CD14-positive monocyte (primary cell): Measurements from ENCODE around the gene MLC1. TPM values are rescaled to one million over a fixed set of nuclear protein-coding genes. Genes with fewer than 3 reads are reported as not detected.

Experiments
- DNase-seq, 3 donors: peaks; one replicate each; pipeline ENCODE4 v3.0.0-alpha.2; 2011 to 2022
- H2AFZ ChIP-seq: 2 replicates; pipeline ENCODE4 v1.6.0; 2012; ENCODE audit warnings: mild to moderate bottlenecking, low read depth, low read length, inconsistent platforms; ENCODE audit not compliant: insufficient read depth, poor library complexity, severe bottlenecking
- H3K27ac ChIP-seq, 2 donors: 1 replicate in 1 of 2; 2 replicates in 1 of 2; pipeline ENCODE4 v1.5.1; 2012 to 2013; ENCODE audit warnings: low read length in 2 of 2, control low read depth in 1 of 2, inconsistent platforms in 1 of 2, low read depth in 1 of 2, mild to moderate bottlenecking in 1 of 2
- H3K27me3 ChIP-seq, 2 donors: one replicate each; pipeline versions ENCODE4 v1.6.0 to v1.6.1; 2011 to 2013; ENCODE audit warnings: low read length in 2 of 2; ENCODE audit not compliant: control insufficient read depth in 2 of 2, insufficient read depth in 2 of 2
- H3K36me3 ChIP-seq, 2 donors: replicated peaks in 1 of 2; 1 replicate in 1 of 2; 2 replicates in 1 of 2; pipeline versions ENCODE4 v1.5.1 to v1.6.1; 2012 to 2013; ENCODE audit warnings: low read length in 2 of 2, control low read depth in 1 of 2, inconsistent platforms in 1 of 2, mild to moderate bottlenecking in 1 of 2; ENCODE audit not compliant: insufficient read depth in 2 of 2, control insufficient read depth in 1 of 2
- H3K4me1 ChIP-seq, 2 donors: 1 replicate in 1 of 2; 2 replicates in 1 of 2; pipeline versions ENCODE4 v1.5.1 to v1.6.1; 2012 to 2013; ENCODE audit warnings: low read length in 2 of 2, control low read depth in 1 of 2, inconsistent platforms in 1 of 2, mild to moderate bottlenecking in 1 of 2, moderate library complexity in 1 of 2; ENCODE audit not compliant: insufficient read depth in 2 of 2, control insufficient read depth in 1 of 2
- H3K4me2 ChIP-seq: replicated peaks from 2 replicates; pipeline ENCODE3; 2012; ENCODE audit warnings: low read length, moderate library complexity, mild to moderate bottlenecking; ENCODE audit not compliant: poor library complexity, severe bottlenecking; ENCODE audit errors: extremely low read depth
- H3K4me3 ChIP-seq, 3 experiments: fragments of 200-600 bp in 1 of 3; sonication (generic) in 1 of 3; replicated peaks in 1 of 3; 1 replicate in 2 of 3; 2 replicates in 1 of 3; pipeline ENCODE4 v1.5.1; 2011 to 2013; ENCODE audit warnings: low read length in 3 of 3, mild to moderate bottlenecking in 3 of 3, control low read depth in 2 of 3, low read depth in 2 of 3, inconsistent platforms in 1 of 3, moderate library complexity in 1 of 3
- H3K79me2 ChIP-seq: 2 replicates; pipeline ENCODE4 v1.6.0; 2012; ENCODE audit warnings: mild to moderate bottlenecking, control low read depth, inconsistent platforms, low read length, moderate library complexity; ENCODE audit not compliant: insufficient read depth
- H3K9ac ChIP-seq: 2 replicates; pipeline ENCODE4 v1.6.0; 2017; ENCODE audit warnings: low read length, mild to moderate bottlenecking; ENCODE audit not compliant: insufficient read depth, poor library complexity, severe bottlenecking
- H3K9me3 ChIP-seq, 2 donors: replicated peaks in 1 of 2; 1 replicate in 1 of 2; 2 replicates in 1 of 2; pipeline versions ENCODE4 v1.5.1 to v1.6.1; 2012 to 2013; ENCODE audit warnings: low read length in 2 of 2, control low read depth in 1 of 2; ENCODE audit not compliant: control insufficient read depth in 1 of 2, insufficient read depth in 1 of 2
- H4K20me1 ChIP-seq: 2 replicates; pipeline ENCODE4 v1.6.0; 2012; ENCODE audit warnings: mild to moderate bottlenecking, low read length, control low read depth, moderate library complexity; ENCODE audit not compliant: insufficient read depth
- H3K27ac Mint-ChIP-seq, 7 donors: one replicate each; pipeline ENCODE4 v1.8.0; 2020; ENCODE audit warnings: mild to moderate bottlenecking in 7 of 7, mixed read lengths in 7 of 7, moderate library complexity in 6 of 7, inconsistent platforms in 2 of 7
- H3K27me3 Mint-ChIP-seq, 3 donors: one replicate each; pipeline ENCODE4 v1.8.0; 2021 to 2022; ENCODE audit warnings: low read depth in 3 of 3, mild to moderate bottlenecking in 3 of 3, mixed read lengths in 3 of 3, moderate library complexity in 3 of 3, inconsistent platforms in 1 of 3
- H3K36me3 Mint-ChIP-seq, 2 donors: one replicate each; pipeline ENCODE4 v1.8.0; 2020; ENCODE audit warnings: mixed read lengths in 2 of 2, inconsistent platforms in 1 of 2, mild to moderate bottlenecking in 1 of 2
- H3K4me1 Mint-ChIP-seq: one replicate; pipeline ENCODE4 v1.8.0; 2020; ENCODE audit warnings: mild to moderate bottlenecking, mixed read lengths
- H3K4me3 Mint-ChIP-seq, 2 donors: one replicate each; pipeline ENCODE4 v1.8.0; 2020; ENCODE audit warnings: mild to moderate bottlenecking in 2 of 2, mixed read lengths in 2 of 2, moderate library complexity in 1 of 2
- H3K9me3 Mint-ChIP-seq, 7 donors: one replicate each; pipeline ENCODE4 v1.8.0; 2020 to 2022; ENCODE audit warnings: mixed read lengths in 7 of 7, mild to moderate bottlenecking in 6 of 7, moderate library complexity in 6 of 7, inconsistent platforms in 2 of 7
- CTCF ChIP-seq: fragments of 200-600 bp; IDR thresholded peaks from one replicate; pipeline ENCODE4 v1.8.0; 2022; ENCODE audit warnings: antibody characterized with exemption, mild to moderate bottlenecking
- WGBS: methylation state at CpG from one replicate; pipeline ENCODE4 v1.1.5; 2013; ENCODE audit warnings: missing lambda C conversion rate; ENCODE audit not compliant: insufficient coverage; 5-methylcytosine and 5-hydroxymethylcytosine counted together
- intact Hi-C, 2 donors: fragments of 100-400 bp; cut with micrococcal nuclease; formaldehyde crosslinking; loops; one replicate each; pipeline versions ENCODE4 v1.15.0 to v1.15.1; 2023
- polyA plus RNA-seq, 3 donors: library from polyadenylated mRNA; depleted of rRNA in 1 of 3; unstranded in 2 of 3; stranded (reverse) in 1 of 3; fragments of 300-500 nt in 2 of 3; fragments of >200 nt in 1 of 3; fragmentation: Illumina TruSeq in 2 of 3; gene quantifications; 1 replicate in 2 of 3; 2 replicates in 1 of 3; pipeline ENCODE4 v1.2.3, GENCODE V29; 2012 to 2021

The MLC1 gene
- polyA plus RNA-seq, 3 donors, result 1.6 to 3.6 (median 1.8) TPM

- Histone ChIP-seq H3K79me2 (peaks cover 6% of the 10 kb centered on the region), H3K9ac (no peak overlapping the region), H3K4me3 (no peak overlapping the region), H2AFZ (no peak overlapping the region), H3K27me3 (no peaks in the 10 kb centered on the region), H3K36me3 (no peaks in the 10 kb centered on the region), H4K20me1 (no peaks in the 10 kb centered on the region), H3K4me1 (peaks cover 0 to 16% of the 10 kb centered on the region in 2 donors), H3K4me2 (no peak overlapping the region), H3K9me3 (peaks cover 0 to 3% of the 10 kb centered on the region in 2 donors), H3K27ac (no peak overlapping the region)
- Mint-ChIP-seq H3K4me3 (no peak overlapping the region), H3K4me1 (peaks cover 4% of the 10 kb centered on the region), H3K27ac (peak overlapping the region in 2 of 7 donors; percentile 49 to 50), H3K9me3 (peaks cover 0 to 2% (median 2%) of the 10 kb centered on the region in 7 donors), H3K27me3 (peaks cover 2 to 3% (median 2%) of the 10 kb centered on the region in 3 donors), H3K36me3 (peaks cover 10 to 13% of the 10 kb centered on the region in 2 donors)
- 87% methylated on average over 19 of the region's 27 CpGs for WGBS
- no peak for DNase-seq
- intact Hi-C loops, result no loop called here
- no peak for TF ChIP-seq CTCF
Observed at GRCh38 chr22:50081426-50082196, 3.6 kb downstream of the MLC1 start.

GRCh38 chr22:50080077-50080465 is 5.2 kb downstream of the MLC1 start:
- no peak for DNase-seq

More at GRCh38 chr22:50080077-50080465, 5.2 kb downstream of the MLC1 start:
- TF ChIP-seq CTCF, result no peak
- Histone ChIP-seq H3K9me3 (no peaks in the 10 kb centered on the region), H4K20me1 (no peaks in the 10 kb centered on the region), H3K79me2 (peaks cover 6% of the 10 kb centered on the region), H3K9ac (no peak overlapping the region), H3K4me3 (no peak overlapping the region), H2AFZ (no peak overlapping the region), H3K4me2 (no peak overlapping the region), H3K4me1 (peaks cover 0 to 16% of the 10 kb centered on the region in 2 donors), H3K27me3 (no peaks in the 10 kb centered on the region), H3K36me3 (no peaks in the 10 kb centered on the region), H3K27ac (no peak overlapping the region)
- H3K27me3 Mint-ChIP-seq, result peaks cover 0 to 2% (median 0%) of the 10 kb centered on the region in 3 donors
- no peak overlapping the region for H3K4me3 Mint-ChIP-seq
- H3K36me3 Mint-ChIP-seq, result peaks cover 15 to 18% of the 10 kb centered on the region in 2 donors
- H3K4me1 Mint-ChIP-seq, result peaks cover 9% of the 10 kb centered on the region
- no peak overlapping the region for H3K27ac Mint-ChIP-seq
- 96% methylated on average over 13 of the region's 13 CpGs for WGBS
- intact Hi-C loops, result no loop called here
- no peaks in the 10 kb centered on the region for H3K9me3 Mint-ChIP-seq
